BJ (cell line): Measurements from ENCODE around the gene RESF1. TPM values are rescaled to one million over a fixed set of nuclear protein-coding genes. Genes with fewer than 3 reads are reported as not detected.

Experiments
- CTCF ChIA-PET: fragments of 350-600 bp; formaldehyde crosslinking; extraction: SDS; loops from one replicate; lab custom pipeline; 2021; ENCODE audit warnings: antibody characterized with exemption, inconsistent platforms; lab: Yijun Ruan, JAX
- POLR2A ChIA-PET: fragments of 300-600 bp; sonication (Branson Sonifier 250); formaldehyde crosslinking; extraction: SDS; loops from one replicate; lab custom pipeline; 2021; ENCODE audit warnings: antibody characterized with exemption; lab: Charles Lee
- DNase-seq: peaks from one replicate; pipeline ENCODE4 v3.0.0-alpha.2; 2011; ENCODE audit warnings: low read depth
- H3K27me3 ChIP-seq: 2 replicates; pipeline ENCODE4 v1.6.0; 2011; ENCODE audit warnings: low read length; ENCODE audit not compliant: control insufficient read depth, insufficient read depth
- H3K36me3 ChIP-seq: 2 replicates; pipeline ENCODE4 v1.5.1; 2011; ENCODE audit warnings: low read length; ENCODE audit not compliant: control insufficient read depth, insufficient read depth
- H3K4me3 ChIP-seq: 2 replicates; pipeline ENCODE4 v1.5.1; 2011; ENCODE audit warnings: low read depth, mild to moderate bottlenecking, control low read depth, low read length
- CTCF ChIP-seq: IDR thresholded peaks from 2 replicates; pipeline ENCODE4 v1.5.1; 2011; ENCODE audit warnings: low read depth, mild to moderate bottlenecking, control low read depth, inconsistent platforms, low read length, moderate library complexity; ENCODE audit not compliant: insufficient read depth
- polyA plus RNA-seq: library from polyadenylated mRNA; depleted of rRNA; stranded (reverse); fragments of >200 nt; gene quantifications from 2 replicates; pipeline ENCODE4 v1.2.3, GENCODE V29; 2011

The RESF1 gene
- polyA plus RNA-seq, 1 experiment: 4.6 TPM

- ChIA-PET CTCF (no interaction called here), POLR2A (no interaction called here)
- H3K27me3 ChIP-seq: 0 out of 2 replicates have a peak, but pooled peaks cover 1% of the 10 kb centered on the region
- H3K36me3 ChIP-seq: no peaks in the 10 kb centered on the region
- DNase-seq: no peak
- no peak overlapping the region for H3K4me3 ChIP-seq
- TF ChIP-seq CTCF: no peak
Measured at GRCh38 chr12:31951939-31952338, 7.3 kb upstream of the RESF1 start.

GRCh38 chr12:31952418-31952817 is 6.8 kb upstream of the RESF1 start:
- no peak for DNase-seq
- Histone ChIP-seq H3K4me3 (no peak overlapping the region), H3K36me3 (no peaks in the 10 kb centered on the region), H3K27me3 (0 out of 2 replicates have a peak, but pooled peaks cover 1% of the 10 kb centered on the region)
- ChIA-PET POLR2A (no interaction called here), CTCF (no interaction called here)
- TF ChIP-seq CTCF: no peak

GRCh38 chr12:31954925-31955858 is 4.0 kb upstream of the RESF1 start:
- Histone ChIP-seq H3K27me3 (0 out of 2 replicates have a peak, but pooled peaks cover 1% of the 10 kb centered on the region), H3K36me3 (no peaks in the 10 kb centered on the region), H3K4me3 (no peak overlapping the region)
- ChIA-PET POLR2A (no interaction called here), CTCF (interaction anchor here (0.6 kb wide), 1 partner anchor 275 kb away, joined by 3 read pairs; no protein-coding TSS in a partner anchor)
- no peak for DNase-seq
- no peak for TF ChIP-seq CTCF

GRCh38 chr12:31958569-31959160 is 550 bp upstream of the RESF1 start:
- no peak for TF ChIP-seq CTCF
- ChIA-PET POLR2A (interaction anchor here (0.6 kb wide), 1 partner anchor 299 kb away, joined by 13 read pairs; the partner anchor contains the start of gene ETFBKMT), CTCF (interaction anchor here (1.1 to 1.6 kb wide), 4 partner anchors 19 to 714 kb away, joined by 3 to 4 read pairs (median 4); no protein-coding TSS in a partner anchor)
- H3K27me3 ChIP-seq: no peaks in the 10 kb centered on the region
- no peak for DNase-seq
- no peaks in the 10 kb centered on the region for H3K36me3 ChIP-seq
- H3K4me3 ChIP-seq: peak overlapping the region; percentile 55
